ENCODE results near the gene NFKBIL1. TPM values are rescaled to one million over a fixed set of nuclear protein-coding genes. Genes with fewer than 3 reads are reported as not detected.

NFKBIL1 gene
- total RNA-seq, 1 experiment from 2014 or later = 16.2 TPM

GRCh38 chr6:31559958-31560696 lies 12.7 kb downstream of the NFKBIL1 start:
- peak; percentile 93 for DNase-seq (ENCODE audit: low read depth)

- no peak for DNase-seq (ENCODE audit: low read depth)
These were observed 13.3 kb downstream of the NFKBIL1 start for GRCh38 chr6:31560697-31561058.

GRCh38 chr6:31567531-31568370 lies 20.3 kb downstream of the NFKBIL1 start:
- DNase-seq (ENCODE audit: low read depth) = no peak

- DNase-seq (ENCODE audit: low read depth) = no peak
These were observed 21.1 kb downstream of the NFKBIL1 start for GRCh38 chr6:31568537-31568961.

- DNase-seq (ENCODE audit: low read depth) = no peak
These were observed 22.6 kb downstream of the NFKBIL1 start for GRCh38 chr6:31569861-31570536.

DNA sequence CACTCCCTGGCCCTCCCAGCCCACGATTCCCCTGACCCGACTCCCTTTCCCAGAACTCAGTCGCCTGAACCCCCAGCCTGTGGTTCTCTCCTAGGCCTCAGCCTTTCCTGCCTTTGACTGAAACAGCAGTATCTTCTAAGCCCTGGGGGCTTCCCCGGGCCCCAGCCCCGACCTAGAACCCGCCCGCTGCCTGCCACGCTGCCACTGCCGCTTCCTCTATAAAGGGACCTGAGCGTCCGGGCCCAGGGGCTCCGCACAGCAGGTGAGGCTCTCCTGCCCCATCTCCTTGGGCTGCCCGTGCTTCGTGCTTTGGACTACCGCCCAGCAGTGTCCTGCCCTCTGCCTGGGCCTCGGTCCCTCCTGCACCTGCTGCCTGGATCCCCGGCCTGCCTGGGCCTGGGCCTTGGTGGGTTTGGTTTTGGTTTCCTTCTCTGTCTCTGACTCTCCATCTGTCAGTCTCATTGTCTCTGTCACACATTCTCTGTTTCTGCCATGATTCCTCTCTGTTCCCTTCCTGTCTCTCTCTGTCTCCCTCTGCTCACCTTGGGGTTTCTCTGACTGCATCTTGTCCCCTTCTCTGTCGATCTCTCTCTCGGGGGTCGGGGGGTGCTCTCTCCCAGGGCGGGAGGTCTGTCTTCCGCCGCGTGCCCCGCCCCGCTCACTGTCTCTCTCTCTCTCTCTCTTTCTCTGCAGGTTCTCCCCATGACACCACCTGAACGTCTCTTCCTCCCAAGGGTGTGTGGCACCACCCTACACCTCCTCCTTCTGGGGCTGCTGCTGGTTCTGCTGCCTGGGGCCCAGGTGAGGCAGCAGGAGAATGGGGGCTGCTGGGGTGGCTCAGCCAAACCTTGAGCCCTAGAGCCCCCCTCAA lies 24.9 kb downstream of the NFKBIL1 start, which contains the start of gene LTA:
TSS of gene LTA (plus strand) at position 249 of the 871 bp plus-strand sequence. CDS start at position 703, 454 bp downstream.
- no peak for DNase-seq (ENCODE audit: low read depth)

GRCh38 chr6:31573239-31574105 lies 26.1 kb downstream of the NFKBIL1 start:
- no peak for DNase-seq (ENCODE audit: low read depth)

DNA sequence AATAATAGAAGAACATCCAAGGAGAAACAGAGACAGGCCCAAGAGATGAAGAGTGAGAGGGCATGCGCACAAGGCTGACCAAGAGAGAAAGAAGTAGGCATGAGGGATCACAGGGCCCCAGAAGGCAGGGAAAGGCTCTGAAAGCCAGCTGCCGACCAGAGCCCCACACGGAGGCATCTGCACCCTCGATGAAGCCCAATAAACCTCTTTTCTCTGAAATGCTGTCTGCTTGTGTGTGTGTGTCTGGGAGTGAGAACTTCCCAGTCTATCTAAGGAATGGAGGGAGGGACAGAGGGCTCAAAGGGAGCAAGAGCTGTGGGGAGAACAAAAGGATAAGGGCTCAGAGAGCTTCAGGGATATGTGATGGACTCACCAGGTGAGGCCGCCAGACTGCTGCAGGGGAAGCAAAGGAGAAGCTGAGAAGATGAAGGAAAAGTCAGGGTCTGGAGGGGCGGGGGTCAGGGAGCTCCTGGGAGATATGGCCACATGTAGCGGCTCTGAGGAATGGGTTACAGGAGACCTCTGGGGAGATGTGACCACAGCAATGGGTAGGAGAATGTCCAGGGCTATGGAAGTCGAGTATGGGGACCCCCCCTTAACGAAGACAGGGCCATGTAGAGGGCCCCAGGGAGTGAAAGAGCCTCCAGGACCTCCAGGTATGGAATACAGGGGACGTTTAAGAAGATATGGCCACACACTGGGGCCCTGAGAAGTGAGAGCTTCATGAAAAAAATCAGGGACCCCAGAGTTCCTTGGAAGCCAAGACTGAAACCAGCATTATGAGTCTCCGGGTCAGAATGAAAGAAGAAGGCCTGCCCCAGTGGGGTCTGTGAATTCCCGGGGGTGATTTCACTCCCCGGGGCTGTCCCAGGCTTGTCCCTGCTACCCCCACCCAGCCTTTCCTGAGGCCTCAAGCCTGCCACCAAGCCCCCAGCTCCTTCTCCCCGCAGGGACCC lies 27.0 kb downstream of the NFKBIL1 start:
- no peak for DNase-seq (ENCODE audit: low read depth)

DNA sequence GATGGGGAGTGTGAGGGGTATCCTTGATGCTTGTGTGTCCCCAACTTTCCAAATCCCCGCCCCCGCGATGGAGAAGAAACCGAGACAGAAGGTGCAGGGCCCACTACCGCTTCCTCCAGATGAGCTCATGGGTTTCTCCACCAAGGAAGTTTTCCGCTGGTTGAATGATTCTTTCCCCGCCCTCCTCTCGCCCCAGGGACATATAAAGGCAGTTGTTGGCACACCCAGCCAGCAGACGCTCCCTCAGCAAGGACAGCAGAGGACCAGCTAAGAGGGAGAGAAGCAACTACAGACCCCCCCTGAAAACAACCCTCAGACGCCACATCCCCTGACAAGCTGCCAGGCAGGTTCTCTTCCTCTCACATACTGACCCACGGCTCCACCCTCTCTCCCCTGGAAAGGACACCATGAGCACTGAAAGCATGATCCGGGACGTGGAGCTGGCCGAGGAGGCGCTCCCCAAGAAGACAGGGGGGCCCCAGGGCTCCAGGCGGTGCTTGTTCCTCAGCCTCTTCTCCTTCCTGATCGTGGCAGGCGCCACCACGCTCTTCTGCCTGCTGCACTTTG lies 28.0 kb downstream of the NFKBIL1 start, which contains the start of gene TNF:
TSS of gene TNF (plus strand) at position 231 of the 567 bp plus-strand sequence. CDS start at position 408, 177 bp downstream.
- peak; percentile 63 for DNase-seq (ENCODE audit: low read depth)

- no peak for DNase-seq (ENCODE audit: low read depth)
These were observed 28.7 kb downstream of the NFKBIL1 start for GRCh38 chr6:31575952-31576685.

DNA sequence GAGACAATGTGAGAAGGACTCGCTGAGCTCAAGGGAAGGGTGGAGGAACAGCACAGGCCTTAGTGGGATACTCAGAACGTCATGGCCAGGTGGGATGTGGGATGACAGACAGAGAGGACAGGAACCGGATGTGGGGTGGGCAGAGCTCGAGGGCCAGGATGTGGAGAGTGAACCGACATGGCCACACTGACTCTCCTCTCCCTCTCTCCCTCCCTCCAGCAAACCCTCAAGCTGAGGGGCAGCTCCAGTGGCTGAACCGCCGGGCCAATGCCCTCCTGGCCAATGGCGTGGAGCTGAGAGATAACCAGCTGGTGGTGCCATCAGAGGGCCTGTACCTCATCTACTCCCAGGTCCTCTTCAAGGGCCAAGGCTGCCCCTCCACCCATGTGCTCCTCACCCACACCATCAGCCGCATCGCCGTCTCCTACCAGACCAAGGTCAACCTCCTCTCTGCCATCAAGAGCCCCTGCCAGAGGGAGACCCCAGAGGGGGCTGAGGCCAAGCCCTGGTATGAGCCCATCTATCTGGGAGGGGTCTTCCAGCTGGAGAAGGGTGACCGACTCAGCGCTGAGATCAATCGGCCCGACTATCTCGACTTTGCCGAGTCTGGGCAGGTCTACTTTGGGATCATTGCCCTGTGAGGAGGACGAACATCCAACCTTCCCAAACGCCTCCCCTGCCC lies 29.6 kb downstream of the NFKBIL1 start:
- DNase-seq (ENCODE audit: low read depth) = no peak

GRCh38 chr6:31577579-31577966 lies 30.2 kb downstream of the NFKBIL1 start:
- DNase-seq (ENCODE audit: low read depth) = no peak

DNA sequence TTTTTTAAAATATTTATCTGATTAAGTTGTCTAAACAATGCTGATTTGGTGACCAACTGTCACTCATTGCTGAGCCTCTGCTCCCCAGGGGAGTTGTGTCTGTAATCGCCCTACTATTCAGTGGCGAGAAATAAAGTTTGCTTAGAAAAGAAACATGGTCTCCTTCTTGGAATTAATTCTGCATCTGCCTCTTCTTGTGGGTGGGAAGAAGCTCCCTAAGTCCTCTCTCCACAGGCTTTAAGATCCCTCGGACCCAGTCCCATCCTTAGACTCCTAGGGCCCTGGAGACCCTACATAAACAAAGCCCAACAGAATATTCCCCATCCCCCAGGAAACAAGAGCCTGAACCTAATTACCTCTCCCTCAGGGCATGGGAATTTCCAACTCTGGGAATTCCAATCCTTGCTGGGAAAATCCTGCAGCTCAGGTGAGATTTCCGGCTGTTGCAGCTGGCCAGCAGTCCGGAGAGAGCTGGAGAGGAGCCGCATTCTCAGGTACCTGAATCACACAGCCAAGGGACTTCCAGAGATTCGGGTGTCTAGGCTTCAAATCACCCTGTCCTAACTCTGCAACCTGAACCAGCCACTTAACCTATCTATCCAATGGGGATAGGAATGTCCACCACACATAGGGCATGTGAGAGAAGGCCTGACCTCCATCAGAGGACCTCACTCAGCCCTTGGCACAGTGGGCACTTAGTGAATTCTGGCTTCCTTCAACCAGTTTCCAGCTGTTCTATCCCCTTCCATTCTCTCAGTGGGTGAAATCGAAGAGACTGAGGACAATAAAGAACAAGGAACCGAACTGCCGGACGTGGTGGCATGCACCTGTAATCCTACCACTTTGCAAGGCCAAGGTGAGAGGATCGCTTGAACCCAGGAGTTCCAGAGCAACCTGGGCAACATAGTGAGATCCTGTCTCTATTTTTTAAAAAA lies 31.0 kb downstream of the NFKBIL1 start:
- DNase-seq (ENCODE audit: low read depth) = peak; percentile 79

DNA sequence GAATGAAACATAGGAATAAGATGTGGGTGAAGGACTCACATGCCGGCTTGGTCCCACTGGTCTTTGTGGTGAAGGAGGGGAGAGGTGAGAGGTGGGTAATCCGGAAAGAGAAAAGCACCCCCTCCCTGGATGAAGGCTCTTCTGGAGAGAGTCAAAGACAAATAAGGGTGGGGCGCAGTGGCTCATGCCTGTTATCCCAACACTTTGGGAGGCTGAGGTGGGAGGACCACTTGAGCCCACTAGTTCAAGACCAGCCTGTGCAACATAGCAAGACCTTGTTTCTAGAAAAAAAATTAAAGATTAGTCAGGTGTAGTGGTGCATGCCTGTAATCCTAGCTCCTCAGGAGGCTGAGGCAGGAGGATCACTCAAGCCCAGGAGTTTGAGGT lies 31.7 kb downstream of the NFKBIL1 start:
- no peak for DNase-seq (ENCODE audit: low read depth)

- DNase-seq (ENCODE audit: low read depth) = no peak
These were observed 32.4 kb downstream of the NFKBIL1 start for GRCh38 chr6:31579546-31580437.
